ENCODE data around the gene GMIP.
"Not testable (repeated sequence)": the region's sequence is repeated elsewhere in the genome, so short reads cannot be mapped to it uniquely, and the experiment has no call there.

The GMIP gene

GRCh38 chr19:19602136-19602712, 41.2 kb downstream of the GMIP start:
- no peak for DNase-seq

- no peak for DNase-seq
Observed at GRCh38 chr19:19600793-19601330, 42.6 kb downstream of the GMIP start.

- not testable (repeated sequence) for DNase-seq
Observed at GRCh38 chr19:19598728-19599451, 44.6 kb downstream of the GMIP start.

GRCh38 chr19:19597809-19598306, 45.6 kb downstream of the GMIP start:
- DNase-seq = peak; percentile 66

GRCh38 chr19:19595171-19595701, 48.2 kb downstream of the GMIP start:
- peak; percentile 92 for DNase-seq

GRCh38 chr19:19594381-19594780, 49.1 kb downstream of the GMIP start:
- peak; percentile 51 for DNase-seq

GRCh38 chr19:19592690-19593089, 50.8 kb downstream of the GMIP start:
- no peak for DNase-seq

GRCh38 chr19:19591133-19591825, 52.2 kb downstream of the GMIP start:
- peak; percentile 97 for DNase-seq

- no peak for DNase-seq
Observed at GRCh38 chr19:19588546-19588945, 54.9 kb downstream of the GMIP start.

- DNase-seq = no peak
Observed at GRCh38 chr19:19587771-19588170, 55.7 kb downstream of the GMIP start.

GRCh38 chr19:19584356-19584755, 59.1 kb downstream of the GMIP start:
- DNase-seq = no peak

GRCh38 chr19:19582471-19582870, 61.0 kb downstream of the GMIP start:
- no peak for DNase-seq

- no peak for DNase-seq
Observed at GRCh38 chr19:19581391-19581790, 62.1 kb downstream of the GMIP start.

GRCh38 chr19:19580418-19580817, 63.0 kb downstream of the GMIP start:
- no peak for DNase-seq

GRCh38 chr19:19579533-19580361, 63.7 kb downstream of the GMIP start:
- no peak for DNase-seq
